ENCODE measurements around the gene CREB5.

The CREB5 gene

DNA sequence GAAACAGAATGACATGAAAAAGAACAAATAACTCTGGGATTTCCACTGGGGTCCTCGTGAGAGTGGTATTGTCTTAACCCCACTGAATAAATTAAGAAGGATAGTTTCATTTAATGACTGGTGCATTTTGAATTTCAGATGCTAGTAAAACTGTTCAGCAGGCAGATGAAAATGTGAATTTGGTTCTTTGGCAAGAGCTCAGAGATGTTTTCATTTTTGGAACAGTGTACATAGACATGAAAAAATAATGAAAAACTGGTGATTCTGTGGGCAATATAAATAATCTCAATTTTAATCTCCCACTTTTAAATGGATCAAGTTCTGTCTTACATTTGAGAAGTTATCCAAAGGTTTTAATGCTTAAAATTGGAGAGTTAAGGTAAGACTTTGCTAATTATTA, 461.7 kb downstream of the CREB5 start:
- DNase-seq, result no peak

All from hematopoietic multipotent progenitor cell treated with erythropoietin and hydrocortisone succinate and interleukin-3 and kit ligand, for 6 days (in vitro differentiated cells).